Activated naive CD8-positive, alpha-beta T cell treated with anti-CD3 and anti-CD28 coated beads, Interleukin-2, amount 10 ng/mL, durations not matched to agents 7 days and 5 days (primary cell): ENCODE measurements around the gene PGRMC1. TPM values are rescaled to one million over a fixed set of nuclear protein-coding genes. Genes with fewer than 3 reads are reported as not detected.
"Not testable (repeated sequence)": the region's sequence is repeated elsewhere in the genome, so short reads cannot be mapped to it uniquely, and the experiment has no call there.

ENCODE experiments used
- ATAC-seq: fragments of 150-1000 bp; cut with Tn5 transposase; one replicate; pipeline ENCODE4 v1.10.0; 2021; ENCODE audit warnings: low read depth, moderate library complexity
- POLR2A ChIA-PET: fragments of 350-600 bp; sonication (Branson Sonifier 250); formaldehyde crosslinking; loops from one replicate; lab custom pipeline; 2021; ENCODE audit warnings: antibody characterized with exemption; lab: Charles Lee
- DNase-seq: peaks from one replicate; pipeline ENCODE4 v3.0.0; 2021
- H3K27ac Mint-ChIP-seq: one replicate; pipeline ENCODE4 v1.8.0; 2022; ENCODE audit warnings: mild to moderate bottlenecking, mixed read lengths
- H3K27me3 Mint-ChIP-seq: one replicate; pipeline ENCODE4 v1.8.0; 2022; ENCODE audit warnings: mild to moderate bottlenecking, moderate library complexity, mixed read lengths
- H3K36me3 Mint-ChIP-seq: one replicate; pipeline ENCODE4 v1.8.0; 2021; ENCODE audit warnings: mild to moderate bottlenecking, mixed read lengths
- H3K4me1 Mint-ChIP-seq: one replicate; pipeline ENCODE4 v1.8.0; 2021; ENCODE audit warnings: mixed read lengths
- H3K4me3 Mint-ChIP-seq: one replicate; pipeline ENCODE4 v1.8.0; 2022; ENCODE audit warnings: mild to moderate bottlenecking, moderate library complexity, mixed read lengths
- H3K9me3 Mint-ChIP-seq: one replicate; pipeline ENCODE4 v1.8.0; 2021; ENCODE audit warnings: mixed read lengths
- total RNA-seq, 2 experiments: library from RNA; stranded (reverse); gene quantifications; one replicate each; pipeline ENCODE4 v1.2.3, GENCODE V29; 2021

The PGRMC1 gene
- total RNA-seq, 2 experiments from 2014 or later: 24.4 to 24.9 TPM

DNA sequence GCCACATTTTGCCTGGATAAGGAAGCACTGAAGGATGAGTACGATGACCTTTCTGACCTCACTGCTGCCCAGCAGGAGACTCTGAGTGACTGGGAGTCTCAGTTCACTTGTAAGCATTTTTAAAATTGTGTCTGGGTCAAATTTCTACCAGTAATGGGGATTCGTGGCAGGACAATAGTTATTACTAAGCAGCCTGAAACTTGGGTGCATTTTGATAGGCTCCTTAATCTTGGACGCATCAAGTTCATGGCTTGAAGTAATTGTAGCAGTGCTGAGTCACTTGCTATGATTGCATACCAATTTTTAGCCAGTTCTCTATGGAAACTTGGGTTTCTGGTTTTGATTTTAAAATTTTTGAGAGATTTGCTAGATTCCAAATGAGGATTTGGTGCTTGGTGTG, 4.3 kb downstream of the PGRMC1 start:
- POLR2A ChIA-PET: no interaction called here
- H3K27me3 Mint-ChIP-seq: peaks cover 2% of the 10 kb centered on the region
- H3K4me3 Mint-ChIP-seq: no peak overlapping the region
- H3K4me1 Mint-ChIP-seq: peaks cover 36% of the 10 kb centered on the region
- no peak for DNase-seq
- no peaks in the 10 kb centered on the region for H3K9me3 Mint-ChIP-seq
- no peak for ATAC-seq
- peaks cover 28% of the 10 kb centered on the region for H3K36me3 Mint-ChIP-seq
- no peak overlapping the region for H3K27ac Mint-ChIP-seq

DNA sequence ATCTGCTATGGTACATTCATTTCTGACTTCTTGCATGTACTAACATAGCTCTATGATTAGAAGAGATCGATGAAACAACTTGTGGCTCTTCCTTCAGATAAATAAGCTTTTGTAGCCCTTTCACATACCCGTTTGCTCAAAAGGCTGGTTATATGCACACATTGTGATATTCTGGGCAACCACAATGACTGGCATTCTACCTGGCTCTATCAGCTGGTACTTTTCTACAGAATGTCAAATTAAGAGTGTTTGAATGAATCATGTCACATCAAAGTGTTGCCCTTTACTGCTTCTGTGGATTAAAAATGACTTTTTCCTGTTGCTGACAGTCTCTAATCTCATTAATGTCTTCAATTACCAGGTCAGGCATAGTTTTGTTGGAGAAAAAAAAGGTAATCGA, 11.6 kb downstream of the PGRMC1 start:
- no peak overlapping the region for H3K4me3 Mint-ChIP-seq
- H3K9me3 Mint-ChIP-seq: no peaks in the 10 kb centered on the region
- DNase-seq (no peak), ATAC-seq (no peak)
- POLR2A ChIA-PET: no interaction called here
- no peaks in the 10 kb centered on the region for H3K27me3 Mint-ChIP-seq
- H3K27ac Mint-ChIP-seq: no peak overlapping the region
- peaks cover 15% of the 10 kb centered on the region for H3K36me3 Mint-ChIP-seq
- H3K4me1 Mint-ChIP-seq: peaks cover 5% of the 10 kb centered on the region

DNA sequence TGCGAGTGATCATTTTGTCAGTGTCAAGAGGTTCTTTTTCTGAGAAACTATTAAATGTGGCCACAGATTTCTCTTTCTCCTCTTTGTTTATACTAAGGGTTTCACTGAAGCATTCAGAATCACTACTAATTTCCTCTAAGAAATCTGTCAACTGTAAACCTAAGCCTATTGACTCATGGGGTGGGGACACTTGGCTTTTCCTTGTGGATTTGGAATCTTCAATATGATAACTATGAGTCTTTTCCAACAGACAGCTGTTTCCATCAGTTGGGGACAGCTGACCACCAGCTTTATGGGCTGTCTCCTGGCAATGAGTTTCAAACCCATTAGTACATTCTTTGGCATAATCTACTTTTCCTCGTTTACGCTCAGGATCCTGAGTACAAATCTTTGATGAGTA, 13.8 kb downstream of the PGRMC1 start:
- Mint-ChIP-seq H3K4me1 (peaks cover 3% of the 10 kb centered on the region), H3K27ac (no peak overlapping the region), H3K36me3 (peaks cover 10% of the 10 kb centered on the region), H3K4me3 (no peak overlapping the region), H3K27me3 (no peaks in the 10 kb centered on the region), H3K9me3 (no peaks in the 10 kb centered on the region)
- ATAC-seq (no peak), DNase-seq (no peak)
- POLR2A ChIA-PET: no interaction called here

DNA sequence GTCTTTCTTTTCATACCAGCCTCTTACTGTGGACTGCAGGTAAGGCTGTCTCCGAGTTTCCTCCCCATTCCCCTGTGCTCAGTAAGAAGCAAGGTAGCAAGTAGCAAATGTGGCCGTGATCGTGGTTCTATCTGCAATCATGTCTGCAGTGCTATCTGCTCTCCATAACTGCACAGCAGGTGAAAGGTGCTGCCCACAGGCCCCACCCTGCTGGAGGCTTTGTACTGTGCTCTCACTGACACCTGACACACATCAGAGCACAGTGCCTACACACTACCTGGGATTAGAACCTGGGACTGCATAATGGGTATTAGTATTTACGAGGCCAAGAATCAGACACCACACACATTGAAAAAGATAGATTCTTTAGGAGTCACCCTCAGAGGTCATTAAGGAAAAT, 15.3 kb downstream of the PGRMC1 start:
- H3K27me3 Mint-ChIP-seq: no peaks in the 10 kb centered on the region
- no peak overlapping the region for H3K4me3 Mint-ChIP-seq
- POLR2A ChIA-PET: no interaction called here
- no peak overlapping the region for H3K27ac Mint-ChIP-seq
- no peaks in the 10 kb centered on the region for H3K9me3 Mint-ChIP-seq
- DNase-seq (no peak), ATAC-seq (no peak)
- H3K4me1 Mint-ChIP-seq: peaks cover 3% of the 10 kb centered on the region
- peaks cover 4% of the 10 kb centered on the region for H3K36me3 Mint-ChIP-seq

DNA sequence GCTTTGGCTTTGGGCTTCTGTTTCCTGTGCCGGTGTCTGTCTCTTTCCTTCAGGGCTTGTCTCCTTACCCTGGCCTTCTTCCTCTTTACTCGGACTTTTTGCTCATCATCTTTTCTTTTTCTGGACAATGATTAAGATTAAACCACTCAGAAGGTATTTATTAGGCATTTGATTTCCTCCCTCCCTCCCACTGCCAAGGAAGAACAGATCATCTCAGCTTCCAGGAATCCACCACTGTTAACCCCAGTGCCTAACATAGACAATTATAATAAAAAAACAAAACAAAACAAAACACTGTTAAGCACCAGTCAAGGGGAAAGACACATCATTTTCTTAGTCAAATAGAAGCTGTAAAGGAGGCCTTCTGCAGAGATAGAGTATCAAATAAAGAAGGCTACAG, 16.6 kb downstream of the PGRMC1 start:
- POLR2A ChIA-PET: no interaction called here
- no peak overlapping the region for H3K4me3 Mint-ChIP-seq

DNA sequence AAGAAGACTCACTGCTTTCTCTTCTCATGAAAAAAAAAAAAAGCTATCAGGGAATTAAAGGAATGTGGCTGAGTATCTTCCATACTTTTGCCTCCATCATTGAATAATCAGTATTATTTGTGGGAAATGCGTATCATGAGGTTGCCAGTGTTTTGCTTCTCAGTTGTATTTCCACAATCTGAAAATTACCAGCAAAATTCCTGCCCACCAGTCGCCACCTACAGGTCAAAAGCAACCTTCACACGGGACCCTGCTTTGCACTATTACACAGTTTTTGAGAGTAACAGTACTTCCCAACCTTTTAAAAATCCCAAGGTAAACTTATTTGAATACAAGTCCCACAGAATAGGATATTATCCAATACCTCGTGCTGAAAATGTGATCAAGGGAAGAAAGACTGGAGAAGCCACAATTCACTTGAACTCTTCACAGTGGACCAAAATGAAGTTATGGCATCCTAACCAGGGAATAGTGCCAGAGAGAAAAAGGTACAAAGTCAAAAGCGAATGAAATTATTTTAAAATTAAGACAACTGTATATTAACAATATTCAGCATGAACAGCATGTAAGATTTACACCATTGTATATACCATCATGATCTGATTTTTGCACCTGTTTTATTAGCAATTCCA, 30.4 kb downstream of the PGRMC1 start:
- H3K36me3 Mint-ChIP-seq: no peaks in the 10 kb centered on the region
- ATAC-seq (no peak), DNase-seq (no peak)

More for the DNA sequence above, 16.6 kb downstream of the PGRMC1 start:
- Mint-ChIP-seq H3K27me3 (peaks cover 2% of the 10 kb centered on the region), H3K9me3 (no peaks in the 10 kb centered on the region), H3K27ac (no peak overlapping the region), H3K36me3 (peaks cover 4% of the 10 kb centered on the region), H3K4me1 (peaks cover 3% of the 10 kb centered on the region)
- DNase-seq (no peak), ATAC-seq (no peak)

DNA sequence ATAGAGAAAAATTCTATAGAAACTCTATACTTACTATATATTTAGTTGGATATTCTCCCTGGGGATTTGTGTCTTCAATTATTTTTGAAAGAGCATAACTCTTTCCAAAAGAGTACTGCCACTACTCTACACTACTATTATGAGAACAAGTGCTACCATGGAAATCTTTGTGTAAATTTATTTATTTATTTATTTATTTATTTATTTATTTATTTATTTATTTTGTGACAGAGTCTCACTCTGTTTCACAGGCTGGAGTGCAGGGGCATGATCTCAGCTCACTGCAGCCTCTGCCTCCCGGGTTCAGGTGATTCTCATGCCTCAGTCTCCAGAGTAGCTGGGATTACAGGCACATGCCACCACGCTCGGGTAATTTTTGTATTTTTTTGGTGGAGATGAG, 31.0 kb downstream of the PGRMC1 start:
- H3K9me3 Mint-ChIP-seq, H3K36me3 Mint-ChIP-seq, ATAC-seq, DNase-seq, H3K27ac Mint-ChIP-seq, H3K4me3 Mint-ChIP-seq, POLR2A ChIA-PET, H3K4me1 Mint-ChIP-seq, H3K27me3 Mint-ChIP-seq: not testable (repeated sequence)

More for the DNA sequence above, 30.4 kb downstream of the PGRMC1 start:
- Mint-ChIP-seq H3K27ac (no peak overlapping the region), H3K4me3 (no peak overlapping the region), H3K4me1 (no peaks in the 10 kb centered on the region), H3K27me3 (peaks cover 14% of the 10 kb centered on the region), H3K9me3 (no peaks in the 10 kb centered on the region)
- POLR2A ChIA-PET: no interaction called here

DNA sequence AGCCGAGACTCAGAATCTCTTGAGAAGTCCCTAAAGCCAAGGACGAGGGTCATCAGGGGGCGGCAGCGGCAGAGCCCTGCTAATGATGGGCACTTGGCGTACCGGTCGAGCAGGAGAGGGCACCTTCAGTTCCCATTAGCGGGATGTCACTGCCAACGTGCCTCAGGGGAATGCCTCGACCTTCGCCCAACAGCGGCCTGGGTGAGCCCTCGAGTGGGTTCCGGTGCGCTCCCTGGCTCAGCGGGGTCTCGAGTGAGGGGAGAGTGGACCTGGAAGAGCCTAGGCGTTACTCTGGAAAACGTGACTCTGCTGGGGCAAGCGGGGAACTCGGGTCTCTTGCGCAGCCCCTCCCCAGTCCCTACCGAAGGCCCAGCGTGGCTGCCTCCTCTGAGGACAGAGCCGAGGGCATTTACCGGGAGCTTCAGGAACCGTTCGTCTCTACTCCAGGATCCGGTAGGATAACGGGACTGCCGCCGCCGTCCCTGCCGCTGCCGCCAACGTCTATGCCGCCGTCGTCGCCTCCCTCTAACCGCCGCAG, 36.9 kb downstream of the PGRMC1 start:
- peaks cover 7% of the 10 kb centered on the region for H3K4me1 Mint-ChIP-seq
- POLR2A ChIA-PET: no interaction called here
- H3K4me3 Mint-ChIP-seq: peak overlapping the region; percentile 73
- ATAC-seq (no peak), DNase-seq (no peak)
- H3K36me3 Mint-ChIP-seq: no peaks in the 10 kb centered on the region
- no peaks in the 10 kb centered on the region for H3K9me3 Mint-ChIP-seq
- peaks cover 7% of the 10 kb centered on the region for H3K27me3 Mint-ChIP-seq
- no peak overlapping the region for H3K27ac Mint-ChIP-seq

DNA sequence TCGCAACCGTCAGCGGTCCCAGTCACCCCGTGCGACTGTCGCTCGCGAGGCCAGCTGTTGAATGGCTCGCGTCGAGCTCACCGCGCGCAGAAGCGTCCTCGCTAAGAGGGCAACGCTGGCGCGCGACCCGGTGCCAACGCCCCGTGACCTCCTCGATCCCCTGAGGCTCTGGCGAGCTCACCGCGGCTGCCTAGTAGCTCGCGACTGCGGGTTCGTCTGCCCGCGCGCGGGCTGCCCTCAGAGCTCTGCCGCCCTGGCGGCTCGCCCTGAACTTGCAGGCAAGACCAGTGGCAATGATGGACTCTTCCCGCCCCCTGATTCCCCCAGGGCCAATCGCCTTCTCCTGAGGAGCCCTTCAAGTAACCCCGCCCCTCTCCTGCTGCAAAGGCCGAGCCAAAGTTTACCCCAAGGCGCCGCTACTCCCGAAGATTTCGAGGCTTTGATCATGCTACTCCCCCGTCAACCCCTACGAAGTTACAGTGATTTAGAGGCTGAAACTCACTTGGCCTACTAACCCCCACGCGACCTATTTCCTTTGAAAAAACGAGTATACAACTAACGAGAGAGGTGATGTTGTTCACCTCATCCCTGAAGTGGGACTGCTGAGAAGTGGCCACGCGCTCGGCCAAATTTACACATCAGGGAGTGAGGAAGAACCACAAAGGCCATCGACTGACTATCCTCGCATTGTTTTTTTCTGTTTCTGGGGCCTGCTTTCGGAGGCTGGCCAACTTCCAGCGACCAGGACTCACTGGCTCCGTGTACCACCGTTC, 37.5 kb downstream of the PGRMC1 start:
- peak overlapping the region; percentile 73 for H3K4me3 Mint-ChIP-seq
- no peaks in the 10 kb centered on the region for H3K36me3 Mint-ChIP-seq
- H3K27ac Mint-ChIP-seq: no peak overlapping the region
- POLR2A ChIA-PET: no interaction called here
- H3K27me3 Mint-ChIP-seq: peaks cover 5% of the 10 kb centered on the region
- DNase-seq (peak; percentile 54), ATAC-seq (peak; percentile 94)
- peaks cover 7% of the 10 kb centered on the region for H3K4me1 Mint-ChIP-seq
- H3K9me3 Mint-ChIP-seq: no peaks in the 10 kb centered on the region

DNA sequence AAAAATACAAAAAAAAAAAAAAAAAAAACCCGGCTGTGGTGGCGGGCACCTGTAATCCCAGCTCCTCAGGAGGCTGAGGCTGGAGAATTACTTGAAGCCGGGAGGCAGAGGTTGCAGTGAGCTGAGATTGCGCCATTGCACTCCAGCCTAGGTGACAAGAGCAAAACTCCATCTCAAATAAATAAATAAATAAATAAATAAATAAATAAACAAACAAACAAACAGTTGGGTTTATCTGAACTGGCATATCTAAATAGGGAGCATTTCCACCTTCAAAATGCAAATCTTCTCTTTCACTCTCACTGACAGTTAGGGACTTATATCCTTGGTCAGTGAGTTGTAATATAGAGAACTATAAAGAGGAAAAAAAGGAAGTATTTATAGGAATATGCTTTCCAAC, 46.3 kb downstream of the PGRMC1 start:
- H3K27me3 Mint-ChIP-seq: peaks cover 10% of the 10 kb centered on the region
- POLR2A ChIA-PET, H3K36me3 Mint-ChIP-seq, DNase-seq, ATAC-seq, H3K4me3 Mint-ChIP-seq, H3K4me1 Mint-ChIP-seq, H3K27ac Mint-ChIP-seq, H3K9me3 Mint-ChIP-seq: not testable (repeated sequence)

DNA sequence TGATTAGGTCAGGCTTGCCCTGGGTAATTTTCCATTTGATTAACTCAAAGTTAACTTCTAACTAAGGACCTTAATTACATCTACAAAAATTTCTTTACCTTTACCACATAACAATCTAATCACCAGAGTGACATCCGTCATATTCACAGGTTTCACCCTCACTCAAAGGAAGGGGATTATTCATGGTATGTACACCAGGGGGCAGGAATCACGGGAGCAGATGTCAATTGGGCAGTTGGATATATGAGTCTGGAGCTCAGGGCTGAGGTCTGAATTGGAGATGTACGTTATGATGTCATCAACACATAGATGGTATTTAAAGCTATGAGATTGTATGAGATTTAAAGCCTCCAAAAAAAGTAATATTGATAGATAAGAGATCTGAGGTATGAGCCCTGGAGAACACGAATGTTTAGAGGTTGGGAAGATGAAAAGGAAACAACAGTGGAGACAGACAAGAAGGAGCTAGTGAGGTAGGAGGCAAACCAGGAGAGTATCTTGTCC, 52.9 kb downstream of the PGRMC1 start:
- Mint-ChIP-seq H3K27me3 (peaks cover 12% of the 10 kb centered on the region), H3K27ac (no peak overlapping the region), H3K9me3 (no peaks in the 10 kb centered on the region), H3K4me3 (no peak overlapping the region), H3K36me3 (no peaks in the 10 kb centered on the region), H3K4me1 (no peaks in the 10 kb centered on the region)
- POLR2A ChIA-PET: no interaction called here
- ATAC-seq (no peak), DNase-seq (no peak)

DNA sequence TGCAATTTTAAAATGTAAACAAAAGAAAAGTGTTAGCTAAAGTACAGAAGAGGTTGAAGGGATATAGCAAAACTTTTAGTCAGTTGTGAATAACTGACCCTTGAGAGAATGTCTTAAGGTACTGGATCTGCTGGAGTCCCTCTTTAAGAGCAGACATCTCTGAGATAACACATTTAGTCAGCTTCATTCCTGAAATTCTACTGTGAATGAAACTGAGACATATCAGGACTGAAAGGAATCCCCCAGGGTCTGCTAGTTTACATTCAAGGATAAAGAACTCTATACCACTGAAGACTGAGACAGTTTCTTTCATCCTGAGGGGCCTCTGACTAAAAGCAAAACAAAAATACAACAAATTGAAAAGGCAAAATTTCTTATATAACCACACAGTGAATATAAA, 54.4 kb downstream of the PGRMC1 start:
- Mint-ChIP-seq H3K4me1 (no peaks in the 10 kb centered on the region), H3K27ac (no peak overlapping the region), H3K9me3 (no peaks in the 10 kb centered on the region), H3K27me3 (peaks cover 10% of the 10 kb centered on the region), H3K36me3 (no peaks in the 10 kb centered on the region), H3K4me3 (no peak overlapping the region)
- ATAC-seq (no peak), DNase-seq (no peak)
- POLR2A ChIA-PET: no interaction called here

DNA sequence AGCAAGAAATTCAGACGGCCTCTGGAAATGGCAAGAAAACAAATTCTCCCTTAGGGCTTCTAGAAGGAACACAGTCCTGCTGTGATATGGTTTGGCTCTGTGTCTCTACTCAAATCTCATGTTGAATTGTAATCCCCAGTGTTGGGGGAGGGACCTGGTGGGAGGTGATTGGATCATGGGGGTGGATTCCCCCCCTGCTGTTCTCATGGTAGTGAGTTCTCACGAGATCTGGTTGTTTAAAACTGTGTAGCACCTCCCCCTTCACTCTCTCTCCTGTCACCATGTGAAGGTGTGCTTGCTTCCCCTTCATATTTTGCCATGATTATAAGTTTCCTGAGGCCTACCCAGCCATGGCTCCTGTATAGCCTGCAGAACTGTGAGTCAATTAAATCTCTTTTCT, 55.2 kb downstream of the PGRMC1 start:
- ATAC-seq: not testable (repeated sequence)

DNA sequence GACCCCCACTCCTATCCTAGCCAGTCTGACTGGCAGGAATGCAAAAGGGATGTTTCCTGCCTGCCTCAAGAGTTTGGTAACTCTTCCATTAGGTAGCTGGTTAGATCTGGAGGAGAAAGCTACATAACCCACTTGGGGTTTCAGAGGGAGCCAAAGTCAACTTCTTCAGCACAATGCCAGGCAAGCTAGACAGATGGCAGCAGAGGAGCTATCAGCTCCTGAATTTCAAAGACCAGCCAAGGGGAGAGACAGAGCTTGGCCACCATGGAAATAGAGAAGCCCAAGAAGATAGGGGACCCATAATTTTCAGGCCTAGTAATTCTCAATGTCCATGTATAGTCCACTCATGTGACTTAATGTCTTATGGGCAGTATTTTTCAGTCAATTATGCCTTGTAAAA, 56.4 kb downstream of the PGRMC1 start:
- Mint-ChIP-seq H3K27ac (no peak overlapping the region), H3K9me3 (no peaks in the 10 kb centered on the region)
- no peak for ATAC-seq

More for the DNA sequence above, 55.2 kb downstream of the PGRMC1 start:
- H3K27ac Mint-ChIP-seq, POLR2A ChIA-PET, H3K9me3 Mint-ChIP-seq, H3K4me3 Mint-ChIP-seq, H3K36me3 Mint-ChIP-seq, H3K4me1 Mint-ChIP-seq, DNase-seq: not testable (repeated sequence)
- peaks cover 12% of the 10 kb centered on the region for H3K27me3 Mint-ChIP-seq

More for the DNA sequence above, 56.4 kb downstream of the PGRMC1 start:
- Mint-ChIP-seq H3K4me3 (no peak overlapping the region), H3K4me1 (no peaks in the 10 kb centered on the region), H3K36me3 (no peaks in the 10 kb centered on the region), H3K27me3 (peaks cover 14% of the 10 kb centered on the region)
- no peak for DNase-seq
- POLR2A ChIA-PET: no interaction called here
